PC-9 (cell line): Measurements from ENCODE around the gene PSMB3.

Source experiments
- EZH2 ChIP-seq: fragments of 200-600 bp; sonication (generic); IDR thresholded peaks from 2 replicates; pipeline ENCODE4 v1.8.0; 2017; ENCODE audit warnings: antibody characterized with exemption, low read depth
- TF ChIP-seq, protein P1 (sequence below): fragments of 200-600 bp; sonication (generic); conservative IDR thresholded peaks from 2 replicates; pipeline ENCODE4 v1.6.1; 2017; ENCODE audit warnings: mixed run types, antibody characterized with exemption, mild to moderate bottlenecking, moderate library complexity

DNA sequence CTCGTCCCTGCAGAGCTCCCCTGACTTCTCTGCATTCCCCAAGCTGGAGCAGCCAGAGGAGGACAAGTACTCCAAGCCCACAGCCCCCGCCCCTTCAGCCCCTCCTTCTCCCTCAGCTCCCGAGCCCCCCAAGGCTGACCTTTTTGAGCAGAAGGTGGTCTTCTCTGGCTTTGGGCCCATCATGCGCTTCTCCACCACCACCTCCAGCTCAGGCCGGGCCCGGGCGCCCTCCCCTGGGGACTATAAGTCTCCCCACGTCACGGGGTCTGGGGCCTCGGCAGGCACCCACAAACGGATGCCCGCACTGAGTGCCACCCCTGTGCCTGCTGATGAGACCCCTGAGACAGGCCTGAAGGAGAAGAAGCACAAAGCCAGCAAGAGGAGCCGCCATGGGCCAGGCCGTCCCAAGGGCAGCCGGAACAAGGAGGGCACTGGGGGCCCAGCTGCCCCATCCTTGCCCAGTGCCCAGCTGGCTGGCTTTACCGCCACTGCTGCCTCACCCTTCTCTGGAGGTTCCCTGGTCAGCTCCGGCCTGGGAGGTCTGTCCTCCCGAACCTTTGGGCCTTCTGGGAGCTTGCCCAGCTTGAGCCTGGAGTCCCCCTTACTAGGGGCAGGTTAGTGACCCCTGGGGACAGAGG lies 36.1 kb upstream of the PSMB3 start:
- TF ChIP-seq, protein P1, sequence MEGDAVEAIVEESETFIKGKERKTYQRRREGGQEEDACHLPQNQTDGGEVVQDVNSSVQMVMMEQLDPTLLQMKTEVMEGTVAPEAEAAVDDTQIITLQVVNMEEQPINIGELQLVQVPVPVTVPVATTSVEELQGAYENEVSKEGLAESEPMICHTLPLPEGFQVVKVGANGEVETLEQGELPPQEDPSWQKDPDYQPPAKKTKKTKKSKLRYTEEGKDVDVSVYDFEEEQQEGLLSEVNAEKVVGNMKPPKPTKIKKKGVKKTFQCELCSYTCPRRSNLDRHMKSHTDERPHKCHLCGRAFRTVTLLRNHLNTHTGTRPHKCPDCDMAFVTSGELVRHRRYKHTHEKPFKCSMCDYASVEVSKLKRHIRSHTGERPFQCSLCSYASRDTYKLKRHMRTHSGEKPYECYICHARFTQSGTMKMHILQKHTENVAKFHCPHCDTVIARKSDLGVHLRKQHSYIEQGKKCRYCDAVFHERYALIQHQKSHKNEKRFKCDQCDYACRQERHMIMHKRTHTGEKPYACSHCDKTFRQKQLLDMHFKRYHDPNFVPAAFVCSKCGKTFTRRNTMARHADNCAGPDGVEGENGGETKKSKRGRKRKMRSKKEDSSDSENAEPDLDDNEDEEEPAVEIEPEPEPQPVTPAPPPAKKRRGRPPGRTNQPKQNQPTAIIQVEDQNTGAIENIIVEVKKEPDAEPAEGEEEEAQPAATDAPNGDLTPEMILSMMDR: no peak
- TF ChIP-seq EZH2: no peak
